Osteocyte (in vitro differentiated cells): ENCODE data around the gene ADAMTSL5. TPM values are rescaled to one million over a fixed set of nuclear protein-coding genes. Genes with fewer than 3 reads are reported as not detected.

ENCODE experiments used
- DNase-seq: peaks from one replicate; pipeline ENCODE4 v3.0.0; 2021; ENCODE audit warnings: mixed read lengths; ENCODE audit not compliant: unreplicated experiment; ENCODE audit errors: extremely low spot score
- H3K27ac Mint-ChIP-seq: one replicate; pipeline ENCODE4 v1.8.0; 2021; ENCODE audit warnings: mild to moderate bottlenecking, mixed read lengths; ENCODE audit not compliant: unreplicated experiment
- H3K27me3 Mint-ChIP-seq: one replicate; pipeline ENCODE4 v1.8.0; 2021; ENCODE audit warnings: mixed read lengths; ENCODE audit not compliant: unreplicated experiment
- H3K36me3 Mint-ChIP-seq: one replicate; pipeline ENCODE4 v1.8.0; 2021; ENCODE audit warnings: mixed read lengths; ENCODE audit not compliant: unreplicated experiment
- H3K4me1 Mint-ChIP-seq: one replicate; pipeline ENCODE4 v1.8.0; 2021; ENCODE audit warnings: mixed read lengths; ENCODE audit not compliant: unreplicated experiment
- H3K4me3 Mint-ChIP-seq: one replicate; pipeline ENCODE4 v1.8.0; 2021; ENCODE audit warnings: mild to moderate bottlenecking, moderate library complexity, mixed read lengths; ENCODE audit not compliant: unreplicated experiment
- H3K9me3 Mint-ChIP-seq: one replicate; pipeline ENCODE4 v1.8.0; 2021; ENCODE audit warnings: mixed read lengths; ENCODE audit not compliant: unreplicated experiment
- CTCF ChIP-seq: fragments of 200-600 bp; sonication (generic); IDR thresholded peaks from 2 replicates; pipeline ENCODE4 v1.5.0; 2021; ENCODE audit warnings: antibody characterized with exemption, mild to moderate bottlenecking, moderate library complexity
- total RNA-seq: library from RNA; stranded (reverse); gene quantifications from 2 replicates; pipeline ENCODE4 v1.2.1, GENCODE V29; 2021

Gene ADAMTSL5
- total RNA-seq, 1 donor from 2014 or later, result 6.4 TPM

- H3K4me1 Mint-ChIP-seq, result peaks cover 7% of the 10 kb centered on the region
Observed at GRCh38 chr19:1471515-1472160, 41.2 kb downstream of the ADAMTSL5 start.

GRCh38 chr19:1471010-1471514, 41.8 kb downstream of the ADAMTSL5 start:
- no peaks in the 10 kb centered on the region for H3K9me3 Mint-ChIP-seq
- no peak overlapping the region for H3K27ac Mint-ChIP-seq
- peaks cover 7% of the 10 kb centered on the region for H3K4me1 Mint-ChIP-seq
- H3K36me3 Mint-ChIP-seq, result peaks cover 2% of the 10 kb centered on the region
- H3K4me3 Mint-ChIP-seq, result peak overlapping the region; percentile 50
- no peak for DNase-seq
- TF ChIP-seq CTCF, result no peak
- peaks cover 2% of the 10 kb centered on the region for H3K27me3 Mint-ChIP-seq

More at GRCh38 chr19:1471515-1472160, 41.2 kb downstream of the ADAMTSL5 start:
- DNase-seq, result no peak
- no peaks in the 10 kb centered on the region for H3K9me3 Mint-ChIP-seq
- peaks cover 2% of the 10 kb centered on the region for H3K27me3 Mint-ChIP-seq
- peak overlapping the region; percentile 18 for H3K4me3 Mint-ChIP-seq
- peak; percentile 35 for TF ChIP-seq CTCF
- H3K27ac Mint-ChIP-seq, result no peak overlapping the region
- peaks cover 2% of the 10 kb centered on the region for H3K36me3 Mint-ChIP-seq

- TF ChIP-seq CTCF, result no peak
- peaks cover 2% of the 10 kb centered on the region for H3K36me3 Mint-ChIP-seq
- H3K4me3 Mint-ChIP-seq, result peak overlapping the region; percentile 72
- no peak overlapping the region for H3K27ac Mint-ChIP-seq
- DNase-seq, result no peak
- peaks cover 7% of the 10 kb centered on the region for H3K4me1 Mint-ChIP-seq
- H3K27me3 Mint-ChIP-seq, result peaks cover 2% of the 10 kb centered on the region
- H3K9me3 Mint-ChIP-seq, result no peaks in the 10 kb centered on the region
Observed at GRCh38 chr19:1470305-1471009, 42.4 kb downstream of the ADAMTSL5 start.

GRCh38 chr19:1470055-1470304, 42.8 kb downstream of the ADAMTSL5 start:
- TF ChIP-seq CTCF, result no peak
- peak overlapping the region; percentile 72 for H3K4me3 Mint-ChIP-seq
- peaks cover 7% of the 10 kb centered on the region for H3K4me1 Mint-ChIP-seq
- peak overlapping the region; percentile 64 for H3K27ac Mint-ChIP-seq
- DNase-seq, result no peak
- peaks cover 2% of the 10 kb centered on the region for H3K36me3 Mint-ChIP-seq
- H3K27me3 Mint-ChIP-seq, result peaks cover 2% of the 10 kb centered on the region
- H3K9me3 Mint-ChIP-seq, result no peaks in the 10 kb centered on the region

GRCh38 chr19:1469255-1470054, 43.4 kb downstream of the ADAMTSL5 start:
- Mint-ChIP-seq H3K9me3 (no peaks in the 10 kb centered on the region), H3K36me3 (peaks cover 2% of the 10 kb centered on the region), H3K27ac (no peak overlapping the region), H3K4me1 (peaks cover 7% of the 10 kb centered on the region), H3K4me3 (peak overlapping the region; percentile 72), H3K27me3 (peaks cover 2% of the 10 kb centered on the region)
- DNase-seq, result no peak
- TF ChIP-seq CTCF, result no peak
